Liver (tissue), 9 donors: Measurements from ENCODE around the gene TPST1. TPM values are rescaled to one million over a fixed set of nuclear protein-coding genes. Genes with fewer than 3 reads are reported as not detected.

Experiments used
- DNase-seq: peaks from one replicate; pipeline ENCODE4 v3.0.0-alpha.2; 2017; ENCODE audit warnings: low spot score
- H3K27ac ChIP-seq, 2 donors: one replicate each; pipeline ENCODE4 v1.7.0; 2013; ENCODE audit warnings: inconsistent platforms in 2 of 2, low read length in 2 of 2, control low read depth in 1 of 2, low read depth in 1 of 2, mild to moderate bottlenecking in 1 of 2
- H3K27me3 ChIP-seq, 4 donors: one replicate each; pipeline versions ENCODE4 v1.6.1 to v1.7.0; 2013; ENCODE audit warnings: low read length in 3 of 4, inconsistent platforms in 1 of 4, mild to moderate bottlenecking in 1 of 4, moderate library complexity in 1 of 4; ENCODE audit not compliant: control insufficient read depth in 4 of 4, insufficient read depth in 4 of 4
- H3K36me3 ChIP-seq, 4 donors: one replicate each; pipeline versions ENCODE4 v1.6.1 to v1.7.0; 2013; ENCODE audit warnings: low read length in 3 of 4, mild to moderate bottlenecking in 3 of 4, low read depth in 1 of 4, moderate library complexity in 1 of 4; ENCODE audit not compliant: control insufficient read depth in 4 of 4, insufficient read depth in 3 of 4
- H3K4me1 ChIP-seq, 4 donors: one replicate each; pipeline versions ENCODE4 v1.6.1 to v1.7.0; 2013; ENCODE audit warnings: low read length in 3 of 4, mild to moderate bottlenecking in 3 of 4, moderate library complexity in 1 of 4; ENCODE audit not compliant: control insufficient read depth in 4 of 4, insufficient read depth in 4 of 4
- H3K4me3 ChIP-seq, 3 donors: one replicate each; pipeline versions ENCODE4 v1.6.1 to v1.7.0; 2013; ENCODE audit warnings: low read length in 3 of 3, control low read depth in 1 of 3, low read depth in 1 of 3, mild to moderate bottlenecking in 1 of 3
- H3K9ac ChIP-seq, 2 donors: one replicate each; pipeline ENCODE4 v1.7.0; 2013; ENCODE audit warnings: low read length in 2 of 2, mild to moderate bottlenecking in 2 of 2, moderate library complexity in 2 of 2, control low read depth in 1 of 2, low read depth in 1 of 2
- H3K9me3 ChIP-seq, 4 donors: one replicate each; pipeline versions ENCODE4 v1.6.1 to v1.7.0; 2013; ENCODE audit warnings: low read length in 3 of 4; ENCODE audit not compliant: control insufficient read depth in 4 of 4
- EGR1 ChIP-seq, 2 donors: IDR thresholded peaks; 2 replicates each; pipeline ENCODE4 v1.6.1; 2016 to 2018; ENCODE audit warnings: antibody characterized with exemption in 2 of 2, low read depth in 2 of 2
- FOXA1 ChIP-seq: IDR thresholded peaks from 2 replicates; pipeline ENCODE4 v1.6.1; 2016; ENCODE audit warnings: antibody characterized with exemption
- FOXA2 ChIP-seq: IDR thresholded peaks from 2 replicates; pipeline ENCODE4 v1.6.1; 2016; ENCODE audit warnings: antibody characterized with exemption
- HNF4A ChIP-seq, 2 donors: conservative IDR thresholded peaks; 2 replicates each; pipeline ENCODE4 v1.6.1; 2016; ENCODE audit warnings: antibody characterized with exemption in 2 of 2, mild to moderate bottlenecking in 2 of 2
- HNF4G ChIP-seq: IDR thresholded peaks from 2 replicates; pipeline ENCODE4 v1.6.1; 2016; ENCODE audit warnings: antibody characterized with exemption
- JUND ChIP-seq, 2 donors: IDR thresholded peaks; 2 replicates each; pipeline ENCODE4 v1.6.1; 2016; ENCODE audit warnings: antibody characterized with exemption in 2 of 2
- NR2F2 ChIP-seq: IDR thresholded peaks from 2 replicates; pipeline ENCODE4 v1.6.1; 2016; ENCODE audit warnings: antibody characterized with exemption
- RXRA ChIP-seq, 2 donors: IDR thresholded peaks; 2 replicates each; pipeline ENCODE4 v1.6.1; 2017 to 2018; ENCODE audit warnings: antibody characterized with exemption in 2 of 2, mild to moderate bottlenecking in 1 of 2
- SP1 ChIP-seq: IDR thresholded peaks from 2 replicates; pipeline ENCODE4 v1.6.1; 2018; ENCODE audit warnings: antibody characterized with exemption, mild to moderate bottlenecking
- TAF1 ChIP-seq: conservative IDR thresholded peaks from 2 replicates; pipeline ENCODE4 v1.6.1; 2016; ENCODE audit warnings: antibody characterized with exemption, mild to moderate bottlenecking
- YY1 ChIP-seq: IDR thresholded peaks from 2 replicates; pipeline ENCODE4 v1.6.1; 2016; ENCODE audit warnings: antibody characterized with exemption, mild to moderate bottlenecking
- WGBS: extraction: QIAGEN DNeasy Blood & Tissue Kit; methylation state at CpG from one replicate; pipeline ENCODE4 v1.1.7; 2013; 5-methylcytosine and 5-hydroxymethylcytosine counted together
- polyA plus RNA-seq, 2 donors: library from polyadenylated mRNA; stranded (reverse) in 1 of 2; unstranded in 1 of 2; fragments of 200-250 nt in 1 of 2; fragments of >200 nt in 1 of 2; fragmentation: Nextera tagmentation in 1 of 2; extraction: Ambion mirVana in 1 of 2; gene quantifications; one replicate each; pipeline versions ENCODE4 v1.2.1 to v1.2.3, GENCODE V29; 2013 to 2015
- total RNA-seq, 2 donors: library from RNA; depleted of rRNA; stranded (reverse); fragments of >200 nt; gene quantifications; one replicate each; pipeline ENCODE4 v1.2.3, GENCODE V29; 2014
- TF ChIP-seq, protein P1 (sequence below): fragments of 150-350 bp; IDR thresholded peaks from 2 replicates; pipeline ENCODE4 v1.5.1; 2017; ENCODE audit warnings: improper control_type of control experiment, low read depth, low read length; ENCODE audit not compliant: missing input control
- TF ChIP-seq, protein P2 (sequence below): IDR thresholded peaks from 2 replicates; pipeline ENCODE4 v1.6.1; 2016; ENCODE audit warnings: antibody characterized with exemption, mild to moderate bottlenecking
- TF ChIP-seq, protein P3 (sequence below): IDR thresholded peaks from 2 replicates; pipeline ENCODE4 v1.6.1; 2016; ENCODE audit warnings: antibody characterized with exemption
- TF ChIP-seq, protein P4 (sequence below): IDR thresholded peaks from 2 replicates; pipeline ENCODE4 v1.6.1; 2016; ENCODE audit warnings: antibody characterized with exemption
- TF ChIP-seq, protein P5 (sequence below): IDR thresholded peaks from 2 replicates; pipeline ENCODE4 v1.6.1; 2016; ENCODE audit warnings: antibody characterized with exemption
- donor health status: healthy.
- donor health status: healthy.
- donor health status: healthy.
- donor health status: healthy.
- donor health status: healthy.

TPST1 gene
- total and polyA plus RNA-seq, 4 donors, result 23.8 to 62.5 (median 25.7) TPM

GRCh38 chr7:66261941-66262340 lies 56.8 kb downstream of the TPST1 start:
- DNase-seq, result no peak
- H3K27me3 ChIP-seq, result no peaks in the 10 kb centered on the region
- H3K9me3 ChIP-seq, result peaks cover 6 to 21% (median 12%) of the 10 kb centered on the region in 4 donors
- no peak overlapping the region for H3K9ac ChIP-seq
- H3K27ac ChIP-seq, result no peak overlapping the region
- peaks cover 0 to 11% (median 4%) of the 10 kb centered on the region in 4 donors for H3K36me3 ChIP-seq
- peaks cover 1 to 10% (median 9%) of the 10 kb centered on the region in 4 donors for H3K4me1 ChIP-seq
- TF ChIP-seq FOXA2 (no peak), FOXA1 (no peak), YY1 (no peak), NR2F2 (no peak), RXRA (IDR thresholded peaks at IDR 0.05) (no peak), SP1 (no peak)
- H3K4me3 ChIP-seq, result no peak overlapping the region

DNA sequence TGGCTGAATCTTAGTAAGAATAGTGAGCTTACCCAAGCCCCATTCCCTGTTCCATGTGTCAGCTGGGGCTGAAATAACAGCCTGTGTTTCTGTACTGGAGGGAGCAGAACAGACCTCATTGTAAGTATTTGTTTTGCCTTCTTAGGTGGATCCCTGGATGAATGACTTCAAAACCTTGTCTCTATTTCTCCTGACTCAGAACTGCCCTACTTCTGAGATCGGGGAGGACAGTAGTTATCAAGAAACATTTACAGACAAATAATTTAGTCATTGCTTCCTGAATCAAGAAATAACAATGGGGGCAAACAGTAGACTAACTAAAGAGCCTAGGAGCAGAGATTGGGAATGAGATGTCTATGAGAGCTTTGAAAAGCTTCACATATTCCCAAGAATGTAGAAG lies 58.8 kb downstream of the TPST1 start:
- TF ChIP-seq NR2F2 (no peak), YY1 (no peak), RXRA (IDR thresholded peaks at IDR 0.05) (no peak), HNF4G (no peak), FOXA1 (no peak), JUND (IDR thresholded peaks at IDR 0.05) (no peak), HNF4A (conservative IDR thresholded peaks at IDR 0.05) (no peak), FOXA2 (no peak), EGR1 (IDR thresholded peaks at IDR 0.05; ENCODE audit: low read depth in 2 of 2) (no peak), TAF1 (no peak), SP1 (no peak)
- TF ChIP-seq, protein P1, sequence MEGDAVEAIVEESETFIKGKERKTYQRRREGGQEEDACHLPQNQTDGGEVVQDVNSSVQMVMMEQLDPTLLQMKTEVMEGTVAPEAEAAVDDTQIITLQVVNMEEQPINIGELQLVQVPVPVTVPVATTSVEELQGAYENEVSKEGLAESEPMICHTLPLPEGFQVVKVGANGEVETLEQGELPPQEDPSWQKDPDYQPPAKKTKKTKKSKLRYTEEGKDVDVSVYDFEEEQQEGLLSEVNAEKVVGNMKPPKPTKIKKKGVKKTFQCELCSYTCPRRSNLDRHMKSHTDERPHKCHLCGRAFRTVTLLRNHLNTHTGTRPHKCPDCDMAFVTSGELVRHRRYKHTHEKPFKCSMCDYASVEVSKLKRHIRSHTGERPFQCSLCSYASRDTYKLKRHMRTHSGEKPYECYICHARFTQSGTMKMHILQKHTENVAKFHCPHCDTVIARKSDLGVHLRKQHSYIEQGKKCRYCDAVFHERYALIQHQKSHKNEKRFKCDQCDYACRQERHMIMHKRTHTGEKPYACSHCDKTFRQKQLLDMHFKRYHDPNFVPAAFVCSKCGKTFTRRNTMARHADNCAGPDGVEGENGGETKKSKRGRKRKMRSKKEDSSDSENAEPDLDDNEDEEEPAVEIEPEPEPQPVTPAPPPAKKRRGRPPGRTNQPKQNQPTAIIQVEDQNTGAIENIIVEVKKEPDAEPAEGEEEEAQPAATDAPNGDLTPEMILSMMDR, result no peak
- TF ChIP-seq, protein P2, sequence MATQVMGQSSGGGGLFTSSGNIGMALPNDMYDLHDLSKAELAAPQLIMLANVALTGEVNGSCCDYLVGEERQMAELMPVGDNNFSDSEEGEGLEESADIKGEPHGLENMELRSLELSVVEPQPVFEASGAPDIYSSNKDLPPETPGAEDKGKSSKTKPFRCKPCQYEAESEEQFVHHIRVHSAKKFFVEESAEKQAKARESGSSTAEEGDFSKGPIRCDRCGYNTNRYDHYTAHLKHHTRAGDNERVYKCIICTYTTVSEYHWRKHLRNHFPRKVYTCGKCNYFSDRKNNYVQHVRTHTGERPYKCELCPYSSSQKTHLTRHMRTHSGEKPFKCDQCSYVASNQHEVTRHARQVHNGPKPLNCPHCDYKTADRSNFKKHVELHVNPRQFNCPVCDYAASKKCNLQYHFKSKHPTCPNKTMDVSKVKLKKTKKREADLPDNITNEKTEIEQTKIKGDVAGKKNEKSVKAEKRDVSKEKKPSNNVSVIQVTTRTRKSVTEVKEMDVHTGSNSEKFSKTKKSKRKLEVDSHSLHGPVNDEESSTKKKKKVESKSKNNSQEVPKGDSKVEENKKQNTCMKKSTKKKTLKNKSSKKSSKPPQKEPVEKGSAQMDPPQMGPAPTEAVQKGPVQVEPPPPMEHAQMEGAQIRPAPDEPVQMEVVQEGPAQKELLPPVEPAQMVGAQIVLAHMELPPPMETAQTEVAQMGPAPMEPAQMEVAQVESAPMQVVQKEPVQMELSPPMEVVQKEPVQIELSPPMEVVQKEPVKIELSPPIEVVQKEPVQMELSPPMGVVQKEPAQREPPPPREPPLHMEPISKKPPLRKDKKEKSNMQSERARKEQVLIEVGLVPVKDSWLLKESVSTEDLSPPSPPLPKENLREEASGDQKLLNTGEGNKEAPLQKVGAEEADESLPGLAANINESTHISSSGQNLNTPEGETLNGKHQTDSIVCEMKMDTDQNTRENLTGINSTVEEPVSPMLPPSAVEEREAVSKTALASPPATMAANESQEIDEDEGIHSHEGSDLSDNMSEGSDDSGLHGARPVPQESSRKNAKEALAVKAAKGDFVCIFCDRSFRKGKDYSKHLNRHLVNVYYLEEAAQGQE, result no peak
- TF ChIP-seq, protein P3, sequence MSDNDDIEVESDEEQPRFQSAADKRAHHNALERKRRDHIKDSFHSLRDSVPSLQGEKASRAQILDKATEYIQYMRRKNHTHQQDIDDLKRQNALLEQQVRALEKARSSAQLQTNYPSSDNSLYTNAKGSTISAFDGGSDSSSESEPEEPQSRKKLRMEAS, result no peak
- TF ChIP-seq, protein P4, sequence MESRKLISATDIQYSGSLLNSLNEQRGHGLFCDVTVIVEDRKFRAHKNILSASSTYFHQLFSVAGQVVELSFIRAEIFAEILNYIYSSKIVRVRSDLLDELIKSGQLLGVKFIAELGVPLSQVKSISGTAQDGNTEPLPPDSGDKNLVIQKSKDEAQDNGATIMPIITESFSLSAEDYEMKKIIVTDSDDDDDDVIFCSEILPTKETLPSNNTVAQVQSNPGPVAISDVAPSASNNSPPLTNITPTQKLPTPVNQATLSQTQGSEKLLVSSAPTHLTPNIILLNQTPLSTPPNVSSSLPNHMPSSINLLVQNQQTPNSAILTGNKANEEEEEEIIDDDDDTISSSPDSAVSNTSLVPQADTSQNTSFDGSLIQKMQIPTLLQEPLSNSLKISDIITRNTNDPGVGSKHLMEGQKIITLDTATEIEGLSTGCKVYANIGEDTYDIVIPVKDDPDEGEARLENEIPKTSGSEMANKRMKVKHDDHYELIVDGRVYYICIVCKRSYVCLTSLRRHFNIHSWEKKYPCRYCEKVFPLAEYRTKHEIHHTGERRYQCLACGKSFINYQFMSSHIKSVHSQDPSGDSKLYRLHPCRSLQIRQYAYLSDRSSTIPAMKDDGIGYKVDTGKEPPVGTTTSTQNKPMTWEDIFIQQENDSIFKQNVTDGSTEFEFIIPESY, result no peak
- TF ChIP-seq, protein P5, sequence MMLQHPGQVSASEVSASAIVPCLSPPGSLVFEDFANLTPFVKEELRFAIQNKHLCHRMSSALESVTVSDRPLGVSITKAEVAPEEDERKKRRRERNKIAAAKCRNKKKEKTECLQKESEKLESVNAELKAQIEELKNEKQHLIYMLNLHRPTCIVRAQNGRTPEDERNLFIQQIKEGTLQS, result no peak
- H3K9ac ChIP-seq, result no peak overlapping the region
- peaks cover 6 to 21% (median 12%) of the 10 kb centered on the region in 4 donors for H3K9me3 ChIP-seq
- H3K36me3 ChIP-seq, result peaks cover 0 to 11% (median 4%) of the 10 kb centered on the region in 4 donors
- no peak overlapping the region for H3K4me3 ChIP-seq
- H3K4me1 ChIP-seq, result peaks cover 0 to 6% (median under 1%) of the 10 kb centered on the region in 4 donors
- no peaks in the 10 kb centered on the region for H3K27me3 ChIP-seq
- DNase-seq, result no peak
- WGBS, result 91% methylated on average over 1 of the region's 1 CpG
- no peak overlapping the region for H3K27ac ChIP-seq
